ENCODE data around the gene NSL1. TPM values are rescaled to one million over a fixed set of nuclear protein-coding genes. Genes with fewer than 3 reads are reported as not detected.
A peak's percentile ranks its signal among the peaks of the same experiment; 100 is the strongest.

NSL1 gene
- total RNA-seq, 2 experiments from 2014 or later = 39.7 to 48.5 TPM

- no peaks in the 10 kb centered on the region for H3K36me3 Mint-ChIP-seq
- peaks cover 41% of the 10 kb centered on the region for H3K4me1 Mint-ChIP-seq
- ATAC-seq = no peak
- H3K27me3 Mint-ChIP-seq = no peaks in the 10 kb centered on the region
- H3K27ac Mint-ChIP-seq = peak overlapping the region; percentile 65
- no peaks in the 10 kb centered on the region for H3K9me3 Mint-ChIP-seq (ENCODE audit: low read depth)
- DNase-seq = peak; percentile 41
- H3K4me3 Mint-ChIP-seq = no peak overlapping the region
- CTCF ChIA-PET = interaction anchor here (0.9 to 3.5 kb wide), 7 partner anchors 12 to 226 kb away, joined by 3 to 30 read pairs (median 4); partner anchors contain the start of gene NSL1
These were observed 87.5 kb downstream of the NSL1 start for GRCh38 chr1:212703991-212704564.

DNA sequence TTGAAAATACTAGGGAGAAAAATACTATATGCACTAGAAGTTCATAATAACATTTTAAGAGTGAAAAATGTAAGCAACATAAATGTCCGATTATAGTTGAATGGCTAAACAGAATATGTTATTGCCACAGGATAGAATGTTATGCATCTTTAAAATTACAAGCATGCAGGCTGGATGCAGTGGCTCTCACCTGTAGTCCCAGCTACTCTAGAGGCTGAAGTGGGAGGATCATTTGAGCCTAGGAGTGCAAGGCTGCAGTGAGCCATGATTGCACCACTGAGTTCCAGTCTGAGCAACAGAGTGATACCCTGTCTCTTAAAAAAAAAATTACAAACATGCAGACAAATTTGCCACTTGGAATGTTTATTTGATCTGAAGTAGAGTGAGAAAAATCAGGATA is 88.9 kb downstream of the NSL1 start:
- H3K27me3 Mint-ChIP-seq = no peaks in the 10 kb centered on the region
- peak; percentile 41 for DNase-seq
- no peak for ATAC-seq
- H3K36me3 Mint-ChIP-seq = peaks cover 3% of the 10 kb centered on the region
- peaks cover 49% of the 10 kb centered on the region for H3K4me1 Mint-ChIP-seq
- H3K27ac Mint-ChIP-seq = peak overlapping the region; percentile 65
- CTCF ChIA-PET = interaction anchor here (0.7 to 3.5 kb wide), 7 partner anchors 10 to 226 kb away, joined by 3 to 30 read pairs (median 3); no protein-coding TSS in a partner anchor
- H3K4me3 Mint-ChIP-seq = peak overlapping the region; percentile 25
- H3K9me3 Mint-ChIP-seq (ENCODE audit: low read depth) = no peaks in the 10 kb centered on the region

DNA sequence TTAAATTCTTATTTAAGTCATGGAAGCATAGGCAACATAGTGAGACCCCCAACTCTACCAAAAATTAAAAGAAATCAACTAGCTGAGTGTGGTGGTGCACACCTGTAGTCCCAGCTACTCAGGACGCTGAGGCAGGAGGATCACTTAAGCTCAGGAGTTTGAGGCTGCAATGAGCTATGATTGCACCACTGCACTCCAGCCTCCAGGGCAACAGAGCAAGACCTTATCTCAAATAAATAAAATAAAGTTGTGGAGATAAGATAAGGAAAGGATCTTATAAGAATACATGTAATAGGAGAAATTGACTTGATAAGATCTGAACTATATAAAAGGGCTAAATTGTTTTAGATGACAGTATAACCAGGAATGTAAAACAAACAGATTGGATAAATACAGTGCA is 89.7 kb downstream of the NSL1 start:
- DNase-seq (peak; percentile 47), ATAC-seq (no peak)
- peaks cover 57% of the 10 kb centered on the region for H3K4me1 Mint-ChIP-seq
- peak overlapping the region; percentile 88 for H3K27ac Mint-ChIP-seq
- no peaks in the 10 kb centered on the region for H3K27me3 Mint-ChIP-seq
- peak overlapping the region; percentile 83 for H3K4me3 Mint-ChIP-seq
- CTCF ChIA-PET = interaction anchor here (0.8 to 3.5 kb wide), 21 partner anchors 9 to 302 kb away, joined by 3 to 30 read pairs (median 5); partner anchors contain the start of genes NSL1 and TATDN3
- H3K9me3 Mint-ChIP-seq (ENCODE audit: low read depth) = no peaks in the 10 kb centered on the region
- peaks cover 10% of the 10 kb centered on the region for H3K36me3 Mint-ChIP-seq

DNA sequence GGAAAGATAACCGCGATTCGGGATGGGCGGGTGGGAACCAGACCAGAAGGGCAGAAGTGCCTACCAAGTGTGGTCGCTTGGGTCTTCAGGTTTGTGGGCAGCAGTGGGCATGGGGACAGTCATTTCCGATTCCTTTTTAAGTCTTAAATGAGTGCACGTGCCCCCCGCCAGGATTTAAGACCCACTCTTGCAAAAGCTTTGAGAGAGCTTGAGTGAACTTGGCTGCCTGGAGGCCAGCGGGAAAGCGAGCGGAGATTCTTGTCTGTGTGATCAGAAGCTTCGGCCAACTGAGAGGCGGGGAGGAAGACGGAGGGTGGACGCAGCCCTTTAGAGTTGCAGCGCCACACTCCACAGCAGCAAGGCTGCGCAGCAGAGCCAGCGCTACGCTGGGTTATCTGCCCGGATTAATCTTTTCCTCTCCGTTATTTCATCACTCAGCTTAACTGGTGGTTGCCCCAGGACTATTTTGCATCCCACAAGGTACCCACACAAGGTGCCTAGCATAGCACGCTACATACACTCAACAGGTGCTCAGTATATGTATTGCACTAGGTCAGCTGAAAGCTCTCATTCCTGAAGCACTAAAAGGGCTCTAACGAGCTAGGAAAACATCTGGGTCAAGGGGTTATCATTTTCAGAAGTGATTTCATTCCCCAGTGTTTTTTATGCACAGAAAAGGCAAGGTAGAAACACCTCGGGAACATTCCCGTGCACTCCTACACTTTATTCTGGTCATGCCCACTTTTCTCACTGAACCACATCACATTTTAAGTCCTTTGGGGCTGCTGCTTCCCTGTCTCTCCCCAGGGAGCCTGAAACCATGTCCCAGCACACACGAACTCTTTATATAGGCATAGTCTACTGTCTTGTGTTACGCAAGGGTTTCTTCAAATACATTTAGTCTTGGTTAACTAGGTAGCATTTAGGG is 90.4 kb downstream of the NSL1 start:
- peak; percentile 17 for ATAC-seq

DNA sequence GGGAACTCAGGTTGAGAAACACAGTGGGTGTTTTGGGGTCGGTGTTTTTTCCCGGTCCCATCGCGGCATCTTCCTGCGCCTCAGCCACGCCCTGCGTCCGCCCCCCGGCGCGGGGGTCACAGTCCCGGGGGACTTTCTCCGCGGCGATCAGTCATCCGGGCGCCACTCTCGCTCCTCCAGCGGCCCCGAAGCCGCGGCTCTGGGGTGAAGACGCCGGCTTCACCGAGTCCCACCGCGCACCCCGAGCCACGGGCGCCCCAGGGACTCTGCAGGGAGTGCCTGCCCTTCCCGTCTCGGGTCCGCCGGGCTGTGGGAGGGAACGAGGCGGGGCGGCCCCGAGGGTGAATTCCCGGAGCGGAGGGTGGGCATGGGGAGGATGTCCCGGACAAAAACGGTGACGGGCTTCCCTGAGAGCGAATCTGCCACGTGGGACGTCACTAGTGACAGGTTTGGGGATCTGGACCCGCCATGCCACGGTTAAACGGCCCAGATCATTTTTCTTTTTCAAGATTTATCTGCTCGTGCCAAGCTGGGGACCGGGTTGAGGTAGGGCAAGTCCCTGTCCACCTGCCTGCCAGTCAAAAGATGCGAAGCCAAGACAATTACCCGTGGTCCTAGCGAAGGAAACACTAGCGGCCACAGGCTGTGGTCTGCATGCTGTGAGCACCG is 91.2 kb downstream of the NSL1 start:
- Mint-ChIP-seq H3K9me3 (ENCODE audit: low read depth) (no peaks in the 10 kb centered on the region), H3K27ac (peak overlapping the region; percentile 88), H3K4me1 (peaks cover 72% of the 10 kb centered on the region), H3K27me3 (no peaks in the 10 kb centered on the region), H3K36me3 (peaks cover 25% of the 10 kb centered on the region), H3K4me3 (peak overlapping the region; percentile 83)
- peak; percentile 34 for ATAC-seq
- peak; percentile 77 for DNase-seq
- CTCF ChIA-PET = interaction anchor here (1.1 to 3.5 kb wide), 14 partner anchors 16 to 223 kb away, joined by 3 to 30 read pairs (median 6); partner anchors contain the start of genes NSL1 and TATDN3

More for the DNA sequence above, 90.4 kb downstream of the NSL1 start:
- Mint-ChIP-seq H3K4me3 (peak overlapping the region; percentile 83), H3K27ac (peak overlapping the region; percentile 88), H3K36me3 (peaks cover 17% of the 10 kb centered on the region), H3K27me3 (no peaks in the 10 kb centered on the region), H3K4me1 (peaks cover 64% of the 10 kb centered on the region), H3K9me3 (ENCODE audit: low read depth) (no peaks in the 10 kb centered on the region)
- CTCF ChIA-PET = interaction anchor here (0.6 to 3.5 kb wide), 26 partner anchors 8 to 303 kb away, joined by 3 to 30 read pairs (median 4); partner anchors contain the start of genes NSL1 and TATDN3
- DNase-seq = peak; percentile 60

DNA sequence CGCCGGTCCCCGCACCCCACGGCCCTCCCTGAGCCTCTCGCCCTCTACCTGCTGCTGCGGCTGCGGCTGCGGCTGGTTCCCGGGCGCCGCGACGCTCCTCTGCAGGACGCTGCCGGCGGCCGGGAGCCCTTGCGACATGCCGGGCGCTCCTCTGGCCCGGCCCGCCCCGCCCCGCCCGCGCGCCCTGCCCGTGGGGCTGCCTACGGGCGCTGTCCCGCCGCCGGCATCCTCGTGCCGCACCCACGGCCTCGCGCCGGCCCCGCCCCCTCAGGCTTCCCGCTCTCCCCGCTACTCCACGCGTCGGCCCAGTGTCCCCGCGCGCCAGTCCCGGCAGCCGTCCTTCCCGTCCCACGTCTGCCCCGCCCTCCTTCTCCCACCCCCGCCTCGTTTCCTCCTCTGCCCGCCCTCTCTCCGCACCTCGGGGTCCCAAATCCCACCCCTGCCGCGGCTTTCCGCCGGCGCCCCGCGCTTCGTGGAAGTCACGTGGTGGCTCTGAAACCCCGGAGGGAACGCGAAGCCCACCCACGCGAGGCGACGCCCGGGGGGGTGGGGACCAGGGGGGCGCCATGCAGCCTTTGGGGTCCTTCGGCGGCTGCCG is 91.9 kb downstream of the NSL1 start, which contains the start of gene BATF3:
TSS of gene BATF3 (minus strand) at position 216 of the 598 bp plus-strand sequence. CDS start at position 138, 78 bp downstream.
- Mint-ChIP-seq H3K27ac (peak within 1 kb of the TSS; percentile 92), H3K36me3 (peaks cover 29% of the 10 kb centered on the region), H3K27me3 (no peaks in the 10 kb centered on the region), H3K4me3 (peak within 1 kb of the TSS; percentile 83), H3K4me1 (peaks cover 74% of the 10 kb centered on the region), H3K9me3 (ENCODE audit: low read depth) (no peaks in the 10 kb centered on the region)
- CTCF ChIA-PET = interaction anchor here (0.6 to 9.9 kb wide), 14 partner anchors 11 to 295 kb away, joined by 3 to 109 read pairs (median 8); no protein-coding TSS in a partner anchor
- peak; percentile 76 for DNase-seq
- ATAC-seq = peak; percentile 38

GRCh38 chr1:212699104-212699624 is 92.4 kb downstream of the NSL1 start:
- DNase-seq = peak; percentile 78
- peak; percentile 77 for ATAC-seq
- CTCF ChIA-PET = interaction anchor here (0.6 to 9.9 kb wide), 22 partner anchors 11 to 664 kb away, joined by 3 to 109 read pairs (median 4); partner anchors contain the start of genes DTL, INTS7, NSL1 and TATDN3
- peaks cover 75% of the 10 kb centered on the region for H3K4me1 Mint-ChIP-seq
- peaks cover 33% of the 10 kb centered on the region for H3K36me3 Mint-ChIP-seq
- peak overlapping the region; percentile 83 for H3K4me3 Mint-ChIP-seq
- no peaks in the 10 kb centered on the region for H3K27me3 Mint-ChIP-seq
- H3K9me3 Mint-ChIP-seq (ENCODE audit: low read depth) = no peaks in the 10 kb centered on the region
- H3K27ac Mint-ChIP-seq = peak overlapping the region; percentile 92

GRCh38 chr1:212698467-212699103 is 93.0 kb downstream of the NSL1 start:
- ATAC-seq = no peak
- Mint-ChIP-seq H3K27ac (peak overlapping the region; percentile 90), H3K4me1 (peaks cover 75% of the 10 kb centered on the region)

GRCh38 chr1:212696721-212697331 is 94.8 kb downstream of the NSL1 start:
- CTCF ChIA-PET = interaction anchor here (0.5 to 9.9 kb wide), 20 partner anchors 8 to 372 kb away, joined by 3 to 109 read pairs (median 6); no protein-coding TSS in a partner anchor
- ATAC-seq (no peak), DNase-seq (peak; percentile 68)
- Mint-ChIP-seq H3K4me3 (peak overlapping the region; percentile 83), H3K4me1 (peaks cover 70% of the 10 kb centered on the region), H3K36me3 (peaks cover 48% of the 10 kb centered on the region), H3K27ac (peak overlapping the region; percentile 90), H3K9me3 (ENCODE audit: low read depth) (no peaks in the 10 kb centered on the region), H3K27me3 (no peaks in the 10 kb centered on the region)

More at GRCh38 chr1:212698467-212699103, 93.0 kb downstream of the NSL1 start:
- no peak for DNase-seq
- H3K27me3 Mint-ChIP-seq = no peaks in the 10 kb centered on the region
- H3K4me3 Mint-ChIP-seq = peak overlapping the region; percentile 83
- peaks cover 38% of the 10 kb centered on the region for H3K36me3 Mint-ChIP-seq
- CTCF ChIA-PET = interaction anchor here (0.6 to 9.9 kb wide), 27 partner anchors 10 to 663 kb away, joined by 3 to 109 read pairs (median 4); partner anchors contain the start of genes DTL, INTS7, NSL1 and TATDN3
- H3K9me3 Mint-ChIP-seq (ENCODE audit: low read depth) = no peaks in the 10 kb centered on the region

GRCh38 chr1:212692774-212693644 is 98.6 kb downstream of the NSL1 start:
- no peak for ATAC-seq
- no peaks in the 10 kb centered on the region for H3K9me3 Mint-ChIP-seq (ENCODE audit: low read depth)
- no peaks in the 10 kb centered on the region for H3K27me3 Mint-ChIP-seq
- peak; percentile 35 for DNase-seq
- peak overlapping the region; percentile 29 for H3K27ac Mint-ChIP-seq
- no peak overlapping the region for H3K4me3 Mint-ChIP-seq
- peaks cover 52% of the 10 kb centered on the region for H3K36me3 Mint-ChIP-seq
- H3K4me1 Mint-ChIP-seq = peaks cover 53% of the 10 kb centered on the region
- CTCF ChIA-PET = interaction anchor here (0.6 to 9.9 kb wide), 8 partner anchors 9 to 134 kb away, joined by 3 to 109 read pairs (median 3); no protein-coding TSS in a partner anchor
